Right lobe of liver (tissue), 6 donors: Measurements from ENCODE around the gene SCAPER. TPM values are rescaled to one million over a fixed set of nuclear protein-coding genes. Genes with fewer than 3 reads are reported as not detected.
A peak's percentile ranks its signal among the peaks of the same experiment; 100 is the strongest.

Source experiments
- ATAC-seq, 4 donors: fragments of 200-7000 bp; cut with Tn5 transposase; one replicate each; pipeline ENCODE4 v1.9.1; 2020; ENCODE audit warnings: mild to moderate bottlenecking in 4 of 4, moderate library complexity in 4 of 4
- DNase-seq, 3 donors: peaks; one replicate each; pipeline ENCODE4 v3.0.0-alpha.2; 2020
- H3K27ac ChIP-seq, 3 donors: fragments of 200-600 bp; one replicate each; pipeline ENCODE4 v1.8.0; 2022
- H3K27me3 ChIP-seq, 2 donors: fragments of 200-600 bp; one replicate each; pipeline ENCODE4 v1.8.0; 2022
- H3K36me3 ChIP-seq, 4 donors: fragments of 200-600 bp; sonication (generic) in 1 of 4; one replicate each; pipeline versions ENCODE4 v1.5.1 to v1.8.0; 2017 to 2022; ENCODE audit warnings: control low read depth in 1 of 4
- H3K4me1 ChIP-seq, 4 donors: fragments of 200-600 bp; sonication (generic) in 1 of 4; one replicate each; pipeline versions ENCODE4 v1.5.1 to v1.8.0; 2017 to 2022; ENCODE audit warnings: control low read depth in 1 of 4
- H3K4me3 ChIP-seq, 3 donors: fragments of 200-600 bp; one replicate each; pipeline ENCODE4 v1.8.0; 2022
- H3K9me3 ChIP-seq, 4 donors: fragments of 200-600 bp; sonication (generic) in 1 of 4; one replicate each; pipeline versions ENCODE4 v1.5.1 to v1.8.0; 2017 to 2022; ENCODE audit warnings: control low read depth in 1 of 4
- CTCF ChIP-seq, 4 donors: fragments of 200-600 bp in 3 of 4; fragments of 450-650 bp in 1 of 4; IDR thresholded peaks; one replicate each; pipeline versions ENCODE4 v1.5.1 to v1.8.0; 2016 to 2022; ENCODE audit warnings: antibody characterized with exemption in 4 of 4, mild to moderate bottlenecking in 2 of 4
- POLR2A ChIP-seq: fragments of 450-650 bp; IDR thresholded peaks from one replicate; pipeline ENCODE4 v1.6.1; 2017; ENCODE audit warnings: antibody characterized with exemption, mild to moderate bottlenecking
- WGBS: methylation state at CpG from one replicate; pipeline ENCODE4 v1.1.6; 2018; ENCODE audit warnings: low coverage, low lambda C conversion rate; ENCODE audit not compliant: insufficient coverage; ENCODE audit errors: missing lambda C conversion rate; 5-methylcytosine and 5-hydroxymethylcytosine counted together
- intact Hi-C, 2 donors: fragments of 100-400 bp; cut with DNase I; formaldehyde crosslinking; loops; one replicate each; pipeline versions ENCODE4 v1.11.2 to v1.14.1; 2022
- total RNA-seq, 6 experiments: library from RNA; depleted of rRNA in 2 of 6; stranded (reverse); fragments of >200 nt in 2 of 6; fragmentation: NEBNext Ultra II Directional in 3 of 6; extraction: Animal tissue kit (Norgen Biotek cat#: 25700) in 3 of 6; gene quantifications; one replicate each; pipeline versions ENCODE4 v1.1.0 to v1.2.4, GENCODE V29; 2016 to 2023
- donor health status: DM: no; HTN: yes; CAD: no.
- donor health status: DM: no; HTN: no; CAD: no.
- donor health status: DM: no; HTN: no; CAD: no.
- donor health status: DM: no; HTN: yes; CAD: no.
- donor health status: DM: no; HTN: yes; CAD: no.

Gene SCAPER
- total RNA-seq, 6 experiments from 2014 or later: 6.7 to 17.3 (median 10.4) TPM

- Histone ChIP-seq H3K4me1 (peaks cover 0 to 20% (median 7%) of the 10 kb centered on the region in 4 donors), H3K27me3 (no peaks in the 10 kb centered on the region), H3K9me3 (no peaks in the 10 kb centered on the region), H3K36me3 (no peaks in the 10 kb centered on the region), H3K27ac (no peak overlapping the region), H3K4me3 (no peak overlapping the region)
- intact Hi-C loops: no loop called here
- WGBS: 73% methylated on average over 8 of the region's 8 CpGs
- ATAC-seq (peak in 2 of 4 donors; percentile 11 to 37), DNase-seq (no peak)
- TF ChIP-seq POLR2A (no peak), CTCF (IDR thresholded peaks at IDR 0.05) (no peak)
Measured at GRCh38 chr15:76376816-76377215, 528.3 kb downstream of the SCAPER start.

GRCh38 chr15:76376029-76376428 is 529.1 kb downstream of the SCAPER start:
- H3K27me3 ChIP-seq: no peaks in the 10 kb centered on the region
- intact Hi-C loops: no loop called here
- DNase-seq: no peak
- no peak for ATAC-seq
- 100% methylated on average over 1 of the region's 3 CpGs for WGBS
- no peaks in the 10 kb centered on the region for H3K36me3 ChIP-seq
- peaks cover 0 to 20% (median 7%) of the 10 kb centered on the region in 4 donors for H3K4me1 ChIP-seq
- no peak overlapping the region for H3K27ac ChIP-seq
- no peaks in the 10 kb centered on the region for H3K9me3 ChIP-seq
- H3K4me3 ChIP-seq: no peak overlapping the region
- TF ChIP-seq POLR2A: no peak
- no peak for TF ChIP-seq CTCF (IDR thresholded peaks at IDR 0.05)

GRCh38 chr15:76368122-76368621 is 537.0 kb downstream of the SCAPER start:
- TF ChIP-seq CTCF (IDR thresholded peaks at IDR 0.05) (no peak), POLR2A (no peak)
- Histone ChIP-seq H3K27ac (no peak overlapping the region), H3K4me3 (no peak overlapping the region), H3K27me3 (no peaks in the 10 kb centered on the region), H3K4me1 (peaks cover 0 to 17% (median 8%) of the 10 kb centered on the region in 4 donors), H3K9me3 (no peaks in the 10 kb centered on the region), H3K36me3 (no peaks in the 10 kb centered on the region)
- ATAC-seq (peak; percentile 64 to 80 (median 70)), DNase-seq (no peak)
- intact Hi-C loops: no loop called here
- WGBS: 39% methylated on average over 9 of the region's 11 CpGs

DNA sequence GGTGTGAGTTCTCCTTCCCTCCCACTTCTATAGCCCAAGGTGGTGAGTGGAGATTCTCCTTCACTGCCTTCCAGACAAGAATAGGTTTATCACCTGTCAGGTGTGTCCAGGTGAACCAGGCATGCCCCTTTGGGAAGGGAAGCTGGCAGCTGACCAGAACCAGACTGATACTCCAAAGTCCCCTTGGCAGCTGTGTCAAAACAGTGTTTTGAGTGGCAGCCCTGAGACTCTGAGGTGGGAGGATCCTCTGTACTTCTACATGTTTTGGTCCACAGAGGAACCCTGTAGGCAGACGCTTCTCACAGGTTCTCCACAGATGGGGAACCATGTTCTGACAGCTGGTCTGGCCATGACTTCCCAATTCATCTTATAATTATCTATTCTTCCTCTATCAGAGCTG is 538.4 kb downstream of the SCAPER start:
- 38% methylated on average over 1 of the region's 1 CpG for WGBS
- ATAC-seq: peak; percentile 70 to 85 (median 82)

More for the DNA sequence above, 538.4 kb downstream of the SCAPER start:
- no peak overlapping the region for H3K27ac ChIP-seq
- H3K4me3 ChIP-seq: no peak overlapping the region
- peaks cover 0 to 17% (median 8%) of the 10 kb centered on the region in 4 donors for H3K4me1 ChIP-seq
- intact Hi-C loops: no loop called here
- H3K27me3 ChIP-seq: no peaks in the 10 kb centered on the region
- H3K36me3 ChIP-seq: no peaks in the 10 kb centered on the region
- peak; percentile 53 to 79 (median 63) for DNase-seq
- TF ChIP-seq POLR2A (no peak), CTCF (IDR thresholded peaks at IDR 0.05) (no peak)
- no peaks in the 10 kb centered on the region for H3K9me3 ChIP-seq
